ENCODE measurements around the gene RPL5.

RPL5 gene

GRCh38 chr1:92864131-92864530 is 32.3 kb downstream of the RPL5 start:
- Histone ChIP-seq H3K27ac (ENCODE audit: low read depth, low read length) (no peak overlapping the region), H3F3A (ENCODE audit: insufficient read depth) (peaks cover 19% of the 10 kb centered on the region), H3K36me3 (ENCODE audit: low read length) (no peaks in the 10 kb centered on the region), H4K20me1 (ENCODE audit: low read depth, low read length) (no peaks in the 10 kb centered on the region; the same call in 1 of the 2 replicates), H3K4me2 (ENCODE audit: low read depth, low read length, poor library complexity, severe bottlenecking) (no peak overlapping the region), H3K9me3 (ENCODE audit: insufficient read depth, low read length) (no peaks in the 10 kb centered on the region), H3K4me3 (ENCODE audit: insufficient read depth, low read length, poor library complexity, severe bottlenecking) (no peak overlapping the region), H2AFZ (ENCODE audit: low read depth, low read length, severe bottlenecking) (no peak overlapping the region), H3K9me2 (replicated peaks; ENCODE audit: insufficient read depth, low read length) (no peaks in the 10 kb centered on the region), H3K79me2 (ENCODE audit: insufficient read depth, low read length) (peaks cover 28% of the 10 kb centered on the region), H3K27me3 (ENCODE audit: low read length) (no peaks in the 10 kb centered on the region), H3K9ac (ENCODE audit: low read length) (no peak overlapping the region)
- no peak for TF ChIP-seq CTCF (IDR thresholded peaks at IDR 0.05; ENCODE audit: insufficient read depth, low read length, poor library complexity, severe bottlenecking)
- no peak for TF ChIP-seq EZH2phosphoT487 (conservative IDR thresholded peaks at IDR 0.05; ENCODE audit: low read length)

GRCh38 chr1:92870591-92870990 is 38.8 kb downstream of the RPL5 start:
- Histone ChIP-seq H3F3A (ENCODE audit: insufficient read depth) (no peaks in the 10 kb centered on the region; the same call in 1 of the 2 replicates), H3K9me2 (replicated peaks; ENCODE audit: insufficient read depth, low read length) (no peaks in the 10 kb centered on the region), H3K4me3 (ENCODE audit: insufficient read depth, low read length, poor library complexity, severe bottlenecking) (no peak overlapping the region), H3K27ac (ENCODE audit: low read depth, low read length) (no peak overlapping the region), H3K9me3 (ENCODE audit: insufficient read depth, low read length) (no peaks in the 10 kb centered on the region), H3K36me3 (ENCODE audit: low read length) (peaks cover 17% of the 10 kb centered on the region), H3K9ac (ENCODE audit: low read length) (no peak overlapping the region), H2AFZ (ENCODE audit: low read depth, low read length, severe bottlenecking) (no peak overlapping the region), H4K20me1 (ENCODE audit: low read depth, low read length) (no peaks in the 10 kb centered on the region), H3K27me3 (ENCODE audit: low read length) (no peaks in the 10 kb centered on the region), H3K79me2 (ENCODE audit: insufficient read depth, low read length) (peaks cover 18% of the 10 kb centered on the region), H3K4me2 (ENCODE audit: low read depth, low read length, poor library complexity, severe bottlenecking) (no peak overlapping the region)
- TF ChIP-seq CTCF (IDR thresholded peaks at IDR 0.05; ENCODE audit: insufficient read depth, low read length, poor library complexity, severe bottlenecking): no peak
- TF ChIP-seq EZH2phosphoT487 (conservative IDR thresholded peaks at IDR 0.05; ENCODE audit: low read length): no peak

- Histone ChIP-seq H3K36me3 (ENCODE audit: low read length) (peaks cover 25% of the 10 kb centered on the region), H2AFZ (ENCODE audit: low read depth, low read length, severe bottlenecking) (no peak overlapping the region), H3K27me3 (ENCODE audit: low read length) (no peaks in the 10 kb centered on the region), H4K20me1 (ENCODE audit: low read depth, low read length) (0 out of 2 replicates have a peak, but pooled peaks cover under 1% of the 10 kb centered on the region), H3K4me2 (ENCODE audit: low read depth, low read length, poor library complexity, severe bottlenecking) (no peak overlapping the region), H3K4me3 (ENCODE audit: insufficient read depth, low read length, poor library complexity, severe bottlenecking) (no peak overlapping the region), H3K9me3 (ENCODE audit: insufficient read depth, low read length) (no peaks in the 10 kb centered on the region), H3K9me2 (replicated peaks; ENCODE audit: insufficient read depth, low read length) (no peaks in the 10 kb centered on the region), H3F3A (ENCODE audit: insufficient read depth) (no peaks in the 10 kb centered on the region; the same call in 1 of the 2 replicates), H3K27ac (ENCODE audit: low read depth, low read length) (no peak overlapping the region), H3K79me2 (ENCODE audit: insufficient read depth, low read length) (peaks cover 30% of the 10 kb centered on the region), H3K9ac (ENCODE audit: low read length) (no peak overlapping the region)
- TF ChIP-seq EZH2phosphoT487 (conservative IDR thresholded peaks at IDR 0.05; ENCODE audit: low read length): no peak
- TF ChIP-seq CTCF (IDR thresholded peaks at IDR 0.05; ENCODE audit: insufficient read depth, low read length, poor library complexity, severe bottlenecking): no peak
These were observed 40.9 kb downstream of the RPL5 start for GRCh38 chr1:92872719-92873118.

Measured in SU-DHL-6 (cell line).